Body of pancreas (tissue), 4 donors: ENCODE data around the gene HDGFL3.

Experiments
- CTCF ChIP-seq, 7 experiments: fragments of 450-650 bp in 4 of 7; fragments of 200-600 bp in 3 of 7; sonication (generic) in 3 of 7; IDR thresholded peaks; one replicate each; pipeline ENCODE4 v1.5.1; 2016 to 2019; ENCODE audit warnings: antibody characterized with exemption in 7 of 7
- POLR2A ChIP-seq, 3 donors: fragments of 450-650 bp; IDR thresholded peaks; one replicate each; pipeline ENCODE4 v1.6.1; 2016; ENCODE audit warnings: antibody characterized with exemption in 3 of 3, mild to moderate bottlenecking in 2 of 3

GRCh38 chr15:83114856-83115255 lies 92.8 kb downstream of the HDGFL3 start:
- TF ChIP-seq CTCF (IDR thresholded peaks at IDR 0.05) = no peak
- TF ChIP-seq POLR2A (IDR thresholded peaks at IDR 0.05) = no peak
